Peyer's patch (tissue), 4 donors: ENCODE data around the gene AIG1. TPM values are rescaled to one million over a fixed set of nuclear protein-coding genes. Genes with fewer than 3 reads are reported as not detected.

Source experiments
- DNase-seq, 3 donors: peaks; one replicate each; pipeline ENCODE4 v3.0.0-alpha.2; 2017 to 2019
- H3K27ac ChIP-seq, 4 donors: fragments of 200-600 bp; sonication (generic); one replicate each; pipeline ENCODE4 v1.5.1; 2016 to 2019
- H3K27me3 ChIP-seq, 2 donors: fragments of 200-600 bp; sonication (generic); one replicate each; pipeline ENCODE4 v1.5.1; 2019
- H3K36me3 ChIP-seq, 3 donors: fragments of 200-600 bp; sonication (generic); one replicate each; pipeline ENCODE4 v1.5.1; 2016 to 2019
- H3K4me1 ChIP-seq, 4 donors: fragments of 200-600 bp; sonication (generic); one replicate each; pipeline ENCODE4 v1.5.1; 2016 to 2019
- H3K4me3 ChIP-seq, 4 donors: fragments of 200-600 bp; sonication (generic); 1 replicate in 3 of 4; 2 replicates in 1 of 4; pipeline ENCODE4 v1.5.1; 2016 to 2019; ENCODE audit warnings: mild to moderate bottlenecking in 1 of 4
- H3K9me3 ChIP-seq, 4 donors: fragments of 200-600 bp; sonication (generic); one replicate each; pipeline ENCODE4 v1.5.1; 2016 to 2019; ENCODE audit warnings: mild to moderate bottlenecking in 1 of 4
- POLR2A ChIP-seq, 2 donors: fragments of 450-650 bp; IDR thresholded peaks; one replicate each; pipeline ENCODE4 v1.5.1; 2017; ENCODE audit warnings: antibody characterized with exemption in 2 of 2, mild to moderate bottlenecking in 2 of 2, moderate library complexity in 2 of 2
- total RNA-seq, 4 donors: library from RNA; depleted of rRNA; stranded (reverse); fragments of >200 nt; gene quantifications; one replicate each; pipeline ENCODE4 v1.1.0, GENCODE V29; 2016
- TF ChIP-seq, protein P1 (sequence below), 6 experiments: fragments of 450-650 bp in 4 of 6; fragments of 200-600 bp in 2 of 6; sonication (generic) in 1 of 6; IDR thresholded peaks; one replicate each; pipeline ENCODE4 v1.5.1; 2017 to 2019; ENCODE audit warnings: antibody characterized with exemption in 6 of 6, mild to moderate bottlenecking in 3 of 6, moderate library complexity in 1 of 6

AIG1 gene
- total RNA-seq, 4 donors from 2014 or later, result 9.1 to 133 (median 84.9) TPM

DNA sequence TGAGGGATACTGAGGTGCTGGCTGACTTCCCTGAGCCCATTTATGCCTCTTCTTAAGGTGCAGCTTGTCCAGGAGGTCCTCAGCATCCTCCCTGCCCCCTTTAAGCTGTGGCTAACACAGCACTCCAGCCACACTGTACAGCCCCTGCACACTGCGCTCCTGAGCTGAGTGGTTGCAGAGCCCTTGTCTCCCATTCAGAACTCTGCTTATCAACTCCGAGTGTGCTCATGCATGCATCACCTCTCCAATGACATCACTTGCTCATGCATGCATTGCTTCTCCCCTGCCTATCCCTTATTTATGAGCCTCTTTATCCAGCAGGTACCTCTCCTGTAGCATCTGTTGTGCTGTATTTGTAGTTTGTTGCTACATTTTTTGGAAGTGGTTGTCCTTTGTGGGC, 124.6 kb downstream of the AIG1 start:
- H3K4me1 ChIP-seq, result peaks cover 0 to 4% (median 0%) of the 10 kb centered on the region in 4 donors
- H3K4me3 ChIP-seq, result no peak overlapping the region
- peaks cover 0 to 2% (median 0%) of the 10 kb centered on the region in 4 donors for H3K9me3 ChIP-seq
- H3K36me3 ChIP-seq, result no peaks in the 10 kb centered on the region
- no peak for DNase-seq
- no peaks in the 10 kb centered on the region for H3K27me3 ChIP-seq
- TF ChIP-seq, protein P1, sequence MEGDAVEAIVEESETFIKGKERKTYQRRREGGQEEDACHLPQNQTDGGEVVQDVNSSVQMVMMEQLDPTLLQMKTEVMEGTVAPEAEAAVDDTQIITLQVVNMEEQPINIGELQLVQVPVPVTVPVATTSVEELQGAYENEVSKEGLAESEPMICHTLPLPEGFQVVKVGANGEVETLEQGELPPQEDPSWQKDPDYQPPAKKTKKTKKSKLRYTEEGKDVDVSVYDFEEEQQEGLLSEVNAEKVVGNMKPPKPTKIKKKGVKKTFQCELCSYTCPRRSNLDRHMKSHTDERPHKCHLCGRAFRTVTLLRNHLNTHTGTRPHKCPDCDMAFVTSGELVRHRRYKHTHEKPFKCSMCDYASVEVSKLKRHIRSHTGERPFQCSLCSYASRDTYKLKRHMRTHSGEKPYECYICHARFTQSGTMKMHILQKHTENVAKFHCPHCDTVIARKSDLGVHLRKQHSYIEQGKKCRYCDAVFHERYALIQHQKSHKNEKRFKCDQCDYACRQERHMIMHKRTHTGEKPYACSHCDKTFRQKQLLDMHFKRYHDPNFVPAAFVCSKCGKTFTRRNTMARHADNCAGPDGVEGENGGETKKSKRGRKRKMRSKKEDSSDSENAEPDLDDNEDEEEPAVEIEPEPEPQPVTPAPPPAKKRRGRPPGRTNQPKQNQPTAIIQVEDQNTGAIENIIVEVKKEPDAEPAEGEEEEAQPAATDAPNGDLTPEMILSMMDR (IDR thresholded peaks at IDR 0.05), result no peak
- TF ChIP-seq POLR2A (IDR thresholded peaks at IDR 0.05), result no peak
- H3K27ac ChIP-seq, result no peak overlapping the region

DNA sequence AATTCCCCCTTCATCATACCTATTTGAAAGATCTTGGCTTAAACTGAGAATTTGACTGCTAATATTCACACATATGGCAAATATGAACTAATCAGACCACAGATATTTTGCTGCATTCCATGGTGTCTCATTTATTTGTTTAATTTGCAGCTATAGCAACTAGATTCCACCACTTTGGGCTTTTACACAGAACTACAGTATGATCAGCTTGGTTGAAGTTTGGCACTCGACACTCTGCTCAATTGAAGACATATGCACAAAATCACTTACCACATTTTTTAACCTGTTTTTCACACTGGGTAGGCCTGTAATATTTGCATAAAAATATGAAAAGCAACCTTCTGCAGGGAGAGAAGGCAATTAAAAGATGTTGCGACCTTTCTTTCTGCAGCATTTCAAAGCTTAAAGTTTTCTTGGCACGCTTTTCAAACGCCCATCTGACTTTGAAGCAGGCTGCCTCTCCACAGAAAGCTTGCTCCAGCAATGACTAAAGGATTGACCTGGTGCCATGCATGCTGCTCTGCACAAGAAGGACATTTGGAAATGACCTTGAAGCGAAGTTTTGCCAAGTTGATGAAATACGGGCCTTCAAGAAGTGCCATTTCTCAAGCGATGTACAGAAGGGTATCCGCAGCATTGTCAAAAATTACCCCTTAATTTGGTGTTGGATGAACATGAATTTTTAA, 126.7 kb downstream of the AIG1 start:
- TF ChIP-seq, protein P1 (IDR thresholded peaks at IDR 0.05), result no peak
- TF ChIP-seq POLR2A (IDR thresholded peaks at IDR 0.05), result no peak
- Histone ChIP-seq H3K4me3 (no peak overlapping the region), H3K36me3 (no peaks in the 10 kb centered on the region), H3K27me3 (no peaks in the 10 kb centered on the region), H3K27ac (no peak overlapping the region), H3K4me1 (peaks cover 0 to 4% (median 0%) of the 10 kb centered on the region in 4 donors), H3K9me3 (peaks cover 0 to 2% (median 0%) of the 10 kb centered on the region in 4 donors)
- DNase-seq, result no peak

DNA sequence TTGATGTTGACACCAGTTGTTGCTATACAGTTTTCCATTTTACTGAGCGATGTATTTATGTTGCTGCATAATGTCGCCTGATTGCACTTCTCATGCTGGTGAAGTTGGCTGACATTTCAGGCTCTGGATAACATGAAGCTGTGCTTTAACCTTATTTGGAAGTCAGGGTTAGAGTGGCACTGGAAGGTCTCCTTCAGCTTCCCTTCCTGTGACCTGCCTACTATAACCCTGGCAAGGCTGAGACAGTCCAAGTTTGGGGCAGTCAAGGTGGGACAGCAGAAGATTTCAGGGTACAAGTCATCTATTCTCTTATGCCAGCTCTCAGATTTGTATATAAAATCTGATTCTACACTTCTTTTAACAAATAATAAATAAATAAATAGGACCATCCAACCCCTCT, 127.6 kb downstream of the AIG1 start:
- Histone ChIP-seq H3K36me3 (no peaks in the 10 kb centered on the region), H3K4me1 (peaks cover 0 to 4% (median 0%) of the 10 kb centered on the region in 4 donors), H3K27ac (no peak overlapping the region), H3K9me3 (peaks cover 0 to 2% (median 0%) of the 10 kb centered on the region in 4 donors), H3K4me3 (no peak overlapping the region), H3K27me3 (no peaks in the 10 kb centered on the region)
- no peak for TF ChIP-seq POLR2A (IDR thresholded peaks at IDR 0.05)
- TF ChIP-seq, protein P1 (IDR thresholded peaks at IDR 0.05), result no peak
- no peak for DNase-seq

DNA sequence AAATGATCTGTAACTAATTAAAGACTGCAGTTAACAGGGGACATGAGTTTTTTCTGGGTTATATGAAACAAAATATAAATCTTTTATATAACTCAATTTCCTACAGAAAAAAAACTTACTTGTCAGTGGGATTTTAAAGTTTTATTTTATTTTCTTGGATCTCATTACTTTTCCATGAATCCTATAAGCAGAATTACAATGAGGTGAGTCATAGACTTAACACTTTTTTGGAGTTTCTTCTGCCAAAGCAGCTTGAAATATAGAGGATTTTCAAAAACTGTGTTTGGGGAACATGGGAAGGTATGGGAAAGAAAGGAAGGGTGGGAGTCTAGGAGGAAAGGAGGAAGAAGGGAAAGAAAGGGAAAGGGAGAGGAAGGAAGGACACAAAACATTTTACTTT, 130.7 kb downstream of the AIG1 start:
- Histone ChIP-seq H3K4me3 (no peak overlapping the region), H3K36me3 (no peaks in the 10 kb centered on the region), H3K27ac (no peak overlapping the region), H3K4me1 (peaks cover 0 to 4% (median 0%) of the 10 kb centered on the region in 4 donors), H3K9me3 (no peaks in the 10 kb centered on the region), H3K27me3 (no peaks in the 10 kb centered on the region)
- TF ChIP-seq, protein P1 (IDR thresholded peaks at IDR 0.05), result no peak
- no peak for TF ChIP-seq POLR2A (IDR thresholded peaks at IDR 0.05)
- DNase-seq, result no peak

DNA sequence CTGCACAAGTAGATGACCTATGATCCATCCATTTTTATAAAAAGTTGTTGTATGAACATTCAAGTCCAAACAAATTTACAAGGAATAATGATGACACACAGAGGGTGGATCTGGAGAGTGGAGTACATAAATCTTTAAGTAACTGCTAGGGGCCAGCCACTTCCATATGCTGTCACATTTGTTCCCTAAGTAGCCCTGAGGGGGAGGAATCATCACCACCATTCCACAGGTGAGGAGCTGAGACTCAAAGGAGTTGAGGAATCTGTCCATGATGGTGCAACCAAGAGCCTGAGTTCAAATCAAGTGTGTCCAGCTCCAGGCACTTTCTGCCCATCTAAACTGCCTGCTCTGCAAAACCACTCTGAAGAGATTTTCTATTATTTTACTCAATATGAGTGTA, 132.1 kb downstream of the AIG1 start:
- DNase-seq, result no peak
- TF ChIP-seq, protein P1 (IDR thresholded peaks at IDR 0.05), result no peak
- no peaks in the 10 kb centered on the region for H3K27me3 ChIP-seq
- no peak overlapping the region for H3K27ac ChIP-seq
- H3K9me3 ChIP-seq, result no peaks in the 10 kb centered on the region
- H3K4me1 ChIP-seq, result no peaks in the 10 kb centered on the region
- no peaks in the 10 kb centered on the region for H3K36me3 ChIP-seq
- no peak overlapping the region for H3K4me3 ChIP-seq
